SU-DHL-6 (cell line): ENCODE measurements around the gene ECHDC1.

ENCODE experiments used
- EZH2phosphoT487 ChIP-seq: fragments of 200-600 bp; sonication (generic), shearing (Covaris generic); conservative IDR thresholded peaks from 2 replicates; pipeline ENCODE4 v1.6.1; 2018; ENCODE audit warnings: mild to moderate bottlenecking, antibody characterized with exemption, low read length, moderate library complexity, mixed read lengths
- TF ChIP-seq, protein P1 (sequence below): fragments of 200-600 bp; sonication (generic); IDR thresholded peaks from one replicate; pipeline ENCODE4 v1.5.1; 2017; ENCODE audit warnings: antibody characterized with exemption, mild to moderate bottlenecking, low read length, moderate library complexity; ENCODE audit not compliant: insufficient read depth, poor library complexity, severe bottlenecking

DNA sequence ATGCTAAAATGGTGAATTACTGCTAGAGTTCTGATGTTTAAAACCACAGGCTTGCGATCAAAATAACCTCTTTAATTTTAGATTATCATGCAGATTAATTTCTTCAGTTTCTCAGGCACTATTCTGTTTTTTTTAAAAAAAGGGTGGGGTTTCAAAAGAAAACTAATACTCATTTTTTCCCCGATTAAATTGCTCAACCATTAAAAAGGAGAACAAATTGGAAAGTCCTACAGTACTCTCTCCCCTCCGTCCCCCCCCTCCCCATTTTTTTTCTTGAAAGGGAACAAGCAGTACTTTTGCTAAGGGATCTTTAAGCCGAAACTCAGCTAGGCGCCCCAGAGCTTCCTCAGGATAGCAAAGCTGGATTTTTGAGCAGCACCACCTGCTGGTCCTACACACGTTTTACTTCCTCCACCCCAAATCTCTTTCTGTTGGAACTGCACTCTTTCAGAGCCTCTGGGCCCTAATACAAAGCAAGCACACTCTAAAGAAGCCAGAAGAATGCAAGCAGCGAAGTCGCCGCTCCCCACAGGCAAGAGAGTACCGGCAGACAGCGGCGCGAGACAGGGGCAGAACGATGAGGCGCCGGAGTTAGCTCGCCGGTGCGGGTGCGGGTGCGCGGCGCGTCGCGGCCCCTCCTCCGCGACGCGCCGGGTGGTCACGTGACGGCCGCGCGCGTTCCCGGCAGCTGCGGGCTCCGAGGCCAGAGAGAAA, 77.1 kb downstream of the ECHDC1 start, which contains the start of gene RNF146:
- TF ChIP-seq EZH2phosphoT487 = no peak
- TF ChIP-seq, protein P1, sequence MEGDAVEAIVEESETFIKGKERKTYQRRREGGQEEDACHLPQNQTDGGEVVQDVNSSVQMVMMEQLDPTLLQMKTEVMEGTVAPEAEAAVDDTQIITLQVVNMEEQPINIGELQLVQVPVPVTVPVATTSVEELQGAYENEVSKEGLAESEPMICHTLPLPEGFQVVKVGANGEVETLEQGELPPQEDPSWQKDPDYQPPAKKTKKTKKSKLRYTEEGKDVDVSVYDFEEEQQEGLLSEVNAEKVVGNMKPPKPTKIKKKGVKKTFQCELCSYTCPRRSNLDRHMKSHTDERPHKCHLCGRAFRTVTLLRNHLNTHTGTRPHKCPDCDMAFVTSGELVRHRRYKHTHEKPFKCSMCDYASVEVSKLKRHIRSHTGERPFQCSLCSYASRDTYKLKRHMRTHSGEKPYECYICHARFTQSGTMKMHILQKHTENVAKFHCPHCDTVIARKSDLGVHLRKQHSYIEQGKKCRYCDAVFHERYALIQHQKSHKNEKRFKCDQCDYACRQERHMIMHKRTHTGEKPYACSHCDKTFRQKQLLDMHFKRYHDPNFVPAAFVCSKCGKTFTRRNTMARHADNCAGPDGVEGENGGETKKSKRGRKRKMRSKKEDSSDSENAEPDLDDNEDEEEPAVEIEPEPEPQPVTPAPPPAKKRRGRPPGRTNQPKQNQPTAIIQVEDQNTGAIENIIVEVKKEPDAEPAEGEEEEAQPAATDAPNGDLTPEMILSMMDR = peak; percentile 86
